ENCODE measurements around the gene GPR35. TPM values are rescaled to one million over a fixed set of nuclear protein-coding genes. Genes with fewer than 3 reads are reported as not detected.
"Not testable (repeated sequence)": the region's sequence is repeated elsewhere in the genome, so short reads cannot be mapped to it uniquely, and the experiment has no call there.

The GPR35 gene
- polyA plus RNA-seq, 4 donors = 1.1 to 3.0 (median 1.4) TPM

DNA sequence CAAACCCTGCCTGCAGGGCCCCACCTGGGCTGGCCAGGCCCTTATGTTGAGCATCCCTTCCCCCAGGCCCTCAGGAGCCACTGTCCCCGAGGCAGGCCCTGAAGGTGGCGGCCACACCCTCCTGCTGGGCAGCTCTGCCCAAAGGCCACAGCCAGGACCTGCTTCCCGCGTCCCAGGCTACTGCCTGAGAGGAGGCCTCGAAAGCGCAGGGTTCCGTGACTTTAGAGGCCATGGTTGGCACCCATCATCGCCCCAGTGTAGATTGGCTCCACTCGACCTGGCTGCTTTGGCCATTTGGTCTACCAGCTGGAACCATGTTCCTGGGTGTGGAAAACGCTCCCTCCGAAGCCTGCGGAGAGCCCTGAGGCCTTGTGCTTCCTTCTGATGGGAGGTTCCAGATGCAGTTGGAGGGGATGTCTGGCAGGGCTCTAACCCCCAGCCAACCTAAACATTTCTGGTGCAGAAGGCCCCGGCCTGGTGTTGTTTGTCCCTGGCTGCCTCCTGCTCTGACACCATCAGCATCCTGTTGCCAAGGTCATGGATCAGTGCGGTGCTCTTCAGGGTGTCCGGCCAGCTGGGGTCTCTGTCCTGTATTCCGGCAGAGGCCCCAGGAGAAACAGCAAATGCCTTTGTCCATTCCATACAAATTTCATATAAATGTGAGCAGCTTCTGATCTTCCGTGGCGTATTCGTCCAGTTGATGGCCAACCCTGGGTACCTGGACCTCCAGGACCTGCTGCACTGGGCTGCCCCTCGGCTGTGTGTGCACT lies 24.0 kb upstream of the GPR35 start:
- no peak for DNase-seq (ENCODE audit: low read depth in 4 of 4, low spot score in 3 of 4)

- no peak for DNase-seq (ENCODE audit: low read depth in 4 of 4, low spot score in 3 of 4)
Measured at GRCh38 chr2:240601831-240602160, 23.5 kb upstream of the GPR35 start.

GRCh38 chr2:240602266-240603050 lies 22.8 kb upstream of the GPR35 start:
- no peak for DNase-seq (ENCODE audit: low read depth in 4 of 4, low spot score in 3 of 4)

- no peak for DNase-seq (ENCODE audit: low read depth in 4 of 4, low spot score in 3 of 4)
Measured at GRCh38 chr2:240603081-240603835, 22.0 kb upstream of the GPR35 start.

DNA sequence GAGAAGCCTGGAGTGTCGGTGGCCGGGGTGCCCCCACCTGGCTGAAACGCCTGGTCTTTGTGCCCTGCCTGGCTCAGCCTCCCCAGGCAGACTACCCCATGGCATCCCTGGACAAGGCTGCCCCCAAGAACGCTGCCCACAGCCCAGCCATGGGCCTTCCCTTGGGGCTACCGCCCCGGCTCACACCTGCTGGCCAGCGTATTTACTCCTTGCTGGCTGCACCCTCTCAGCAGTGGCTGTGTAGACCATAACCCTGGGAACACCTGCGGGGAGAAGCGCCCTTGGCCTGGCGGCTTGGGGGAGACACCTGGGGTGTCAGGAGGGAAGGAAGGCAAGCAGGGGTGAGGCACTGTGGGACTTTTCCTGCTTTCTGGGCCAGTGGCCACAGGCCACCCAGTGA lies 21.4 kb upstream of the GPR35 start:
- DNase-seq (ENCODE audit: low read depth in 4 of 4, low spot score in 3 of 4) = no peak

DNA sequence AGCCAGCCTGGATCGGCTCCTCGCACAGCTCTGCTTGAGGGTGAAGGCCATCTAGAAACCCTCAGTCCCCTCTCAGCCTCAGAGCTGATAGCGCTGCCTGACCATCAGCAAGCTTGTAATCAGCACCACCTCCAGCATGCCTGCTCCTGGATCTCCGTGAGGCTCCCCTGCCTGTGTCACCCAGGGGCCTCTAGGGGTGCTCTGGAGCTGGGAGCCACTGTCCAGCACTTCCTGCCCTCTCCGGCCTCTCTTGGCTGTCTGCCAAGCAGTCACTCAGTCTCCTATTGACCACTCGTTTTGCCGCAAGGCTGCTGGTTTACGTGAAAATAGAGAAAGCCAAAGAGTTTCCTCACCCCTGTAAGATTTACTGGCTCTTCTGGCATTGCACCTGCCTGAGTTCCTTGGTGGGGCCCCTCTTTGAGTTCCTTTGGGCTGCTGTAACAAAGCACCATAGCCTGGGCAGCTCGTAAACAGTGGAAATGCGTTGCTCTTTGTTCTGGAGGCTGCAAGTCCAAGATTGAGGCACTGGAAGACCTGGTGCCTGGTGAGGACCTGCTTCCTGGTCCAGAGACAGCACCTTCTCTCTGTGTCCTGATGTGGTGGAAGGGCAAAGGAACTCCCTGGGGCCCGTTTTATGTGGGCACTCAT lies 20.9 kb upstream of the GPR35 start:
- peak in 3 of 4 donors; percentile 39 to 59 (median 58) for DNase-seq (ENCODE audit: low read depth in 4 of 4, low spot score in 3 of 4)

- DNase-seq (ENCODE audit: low read depth in 4 of 4, low spot score in 3 of 4) = no peak
Measured at GRCh38 chr2:240604939-240605716, 20.2 kb upstream of the GPR35 start.

DNA sequence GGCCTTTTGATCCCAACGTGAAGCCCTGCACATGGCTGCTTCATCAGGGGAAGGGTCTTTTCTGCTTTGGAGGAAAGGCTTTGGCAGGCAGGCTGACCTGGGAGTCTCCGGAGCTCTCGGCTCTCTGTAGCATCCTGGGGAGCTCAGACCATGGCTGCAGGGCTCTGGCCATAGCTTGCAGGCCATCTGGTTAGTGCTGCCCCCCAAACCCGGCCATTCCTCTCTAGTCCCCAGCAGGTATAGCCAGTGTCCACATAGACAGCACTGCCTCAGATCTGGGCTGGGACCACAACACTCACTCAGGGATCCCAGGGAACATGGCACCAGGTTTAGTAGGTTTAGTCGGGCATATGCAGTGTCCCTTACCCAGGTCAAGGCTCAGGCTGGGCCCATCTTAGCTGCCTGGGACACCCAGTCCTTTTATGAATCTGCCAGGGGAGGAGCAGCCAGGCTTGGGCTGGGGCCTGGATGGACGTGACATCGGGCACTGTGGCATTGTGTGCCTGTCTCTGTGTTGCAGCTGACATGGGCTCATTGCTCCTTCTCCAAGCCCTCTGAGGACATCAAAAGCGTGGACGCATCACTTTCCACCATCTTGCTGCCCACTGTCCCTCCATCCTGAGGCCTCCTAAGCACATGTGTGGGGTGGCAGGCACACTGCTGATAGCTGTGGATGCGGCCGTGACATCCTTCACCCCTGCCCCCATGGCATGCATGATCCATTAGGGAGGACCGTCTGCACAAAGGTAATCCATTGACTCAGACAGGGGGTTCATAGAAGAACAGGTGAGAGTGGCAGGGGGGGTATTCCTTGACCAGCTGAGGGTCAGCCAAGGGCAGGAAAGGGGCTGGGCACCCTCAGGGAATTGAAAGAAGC lies 19.2 kb upstream of the GPR35 start:
- DNase-seq (ENCODE audit: low read depth in 4 of 4, low spot score in 3 of 4) = no peak

GRCh38 chr2:240611601-240612210 lies 13.6 kb upstream of the GPR35 start:
- no peak for DNase-seq (ENCODE audit: low read depth in 4 of 4, low spot score in 3 of 4)

DNA sequence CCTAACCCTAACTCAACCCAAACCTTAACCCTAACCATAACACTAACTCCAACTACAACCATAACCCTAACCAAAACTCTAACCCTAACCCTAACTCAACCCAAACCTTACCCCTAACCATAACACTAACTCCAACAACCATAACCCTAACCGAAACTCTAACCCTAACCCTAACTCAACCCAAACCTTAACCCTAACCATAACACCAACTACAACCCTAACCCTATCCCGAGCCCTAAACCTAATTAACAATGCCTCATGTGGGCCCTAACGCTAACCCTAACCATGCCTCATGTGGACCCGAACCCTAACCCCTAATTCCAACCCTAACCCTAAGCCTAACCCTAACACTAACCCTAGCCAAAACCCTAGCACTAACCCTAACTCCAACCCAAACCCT lies 11.5 kb upstream of the GPR35 start:
- DNase-seq (ENCODE audit: low read depth in 4 of 4, low spot score in 3 of 4) = no peak

GRCh38 chr2:240614391-240614790 lies 10.9 kb upstream of the GPR35 start:
- DNase-seq (ENCODE audit: low read depth in 4 of 4, low spot score in 3 of 4) = no peak

- DNase-seq (ENCODE audit: low read depth in 4 of 4, low spot score in 3 of 4) = no peak
Measured at GRCh38 chr2:240615396-240615795, 9.9 kb upstream of the GPR35 start.

DNA sequence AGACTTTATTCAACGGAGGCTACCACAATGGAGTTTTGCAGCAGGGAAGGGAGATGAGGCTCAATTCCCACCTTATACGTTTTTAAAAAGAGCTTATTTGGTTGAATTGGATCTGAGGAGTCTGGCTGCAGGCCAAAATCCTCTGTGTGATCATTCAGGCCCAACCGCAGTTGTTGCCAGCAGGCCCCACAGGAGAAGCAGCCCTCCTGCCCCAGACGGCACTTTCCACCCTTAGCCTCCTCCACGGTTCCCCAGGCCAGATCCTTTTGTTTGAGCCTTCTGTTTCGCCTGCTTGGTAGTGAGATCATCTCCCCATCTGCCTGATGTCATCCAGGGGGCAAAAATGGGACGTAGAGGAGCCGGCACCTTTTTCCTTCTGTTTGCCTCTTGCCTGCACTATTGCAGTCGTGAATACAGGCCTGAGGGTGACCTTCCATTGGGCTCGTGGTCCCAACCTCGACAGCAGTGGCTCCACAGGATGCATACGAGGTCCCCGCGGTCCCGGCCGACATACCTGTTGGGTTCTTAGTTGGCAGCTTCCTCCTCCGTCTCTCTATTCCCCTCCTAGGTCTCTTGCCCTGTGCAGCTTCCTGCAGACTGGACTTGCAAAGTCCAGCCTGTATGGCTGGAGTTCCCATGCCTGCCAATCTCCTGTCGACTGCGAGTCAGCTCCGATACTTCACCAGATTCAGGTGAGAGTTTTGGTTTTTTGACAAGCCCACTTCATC lies 9.3 kb upstream of the GPR35 start:
- DNase-seq (ENCODE audit: low read depth in 4 of 4, low spot score in 3 of 4) = no peak

DNA sequence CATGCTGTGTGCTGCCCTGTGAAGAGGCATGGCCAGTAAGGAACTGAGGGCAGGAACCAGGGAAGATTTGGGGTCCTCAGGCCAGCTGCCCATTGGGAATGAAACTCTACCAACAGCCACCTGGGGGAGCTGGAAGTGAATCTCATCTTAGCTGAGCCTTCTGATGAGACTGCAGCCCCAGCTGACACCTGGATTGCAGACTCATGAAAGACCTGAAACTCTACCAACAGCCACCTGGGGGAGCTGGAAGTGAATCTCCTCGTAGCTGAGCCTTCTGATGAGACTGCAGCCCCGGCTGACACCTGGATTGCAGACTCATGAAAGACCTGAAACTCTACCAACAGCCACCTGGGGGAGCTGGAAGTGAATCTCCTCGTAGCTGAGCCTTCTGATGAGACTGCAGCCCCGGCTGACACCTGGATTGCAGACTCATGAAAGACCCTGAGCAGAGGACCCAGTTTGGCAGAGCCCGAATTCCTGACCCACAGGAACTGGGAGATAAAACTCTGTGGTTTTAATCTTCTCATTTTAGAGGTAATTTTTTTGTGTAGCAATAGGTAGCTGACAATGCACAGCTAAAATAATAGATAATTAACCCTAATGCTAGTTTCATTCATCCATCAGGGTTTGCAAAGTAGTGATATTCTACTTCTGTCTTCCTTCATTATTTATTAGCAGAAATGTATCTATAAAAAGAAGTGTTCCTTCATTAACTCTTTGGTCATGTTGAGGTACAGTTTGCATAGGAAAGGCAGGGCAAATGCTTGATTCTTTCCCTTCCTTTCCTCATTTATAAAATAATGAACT lies 8.2 kb upstream of the GPR35 start:
- DNase-seq (ENCODE audit: low read depth in 4 of 4, low spot score in 3 of 4) = not testable (repeated sequence)

DNA sequence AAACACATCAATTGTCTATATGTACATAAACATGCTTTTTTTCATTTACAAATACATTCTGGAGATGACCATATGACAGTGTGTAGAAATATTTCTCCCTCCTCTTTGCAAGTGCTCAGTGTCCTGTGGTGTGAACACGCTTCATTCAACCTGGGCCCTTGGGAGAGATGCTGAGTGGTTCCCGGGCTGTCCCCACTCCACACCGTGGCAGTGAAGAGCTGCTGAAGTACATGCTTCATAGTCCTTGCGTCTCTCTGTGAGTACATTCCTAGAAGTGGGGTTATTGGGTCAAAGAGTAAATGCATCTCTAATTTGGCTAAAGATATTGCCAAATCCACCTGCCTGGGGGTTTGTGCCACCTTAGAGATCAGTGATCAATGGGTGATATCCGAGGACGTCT lies 6.5 kb upstream of the GPR35 start:
- DNase-seq (ENCODE audit: low read depth in 4 of 4, low spot score in 3 of 4) = no peak

- DNase-seq (ENCODE audit: low read depth in 4 of 4, low spot score in 3 of 4) = no peak
Measured at GRCh38 chr2:240619506-240620148, 5.7 kb upstream of the GPR35 start.

Data from left renal pelvis (tissue), 4 donors.